ENCODE results near the gene CLN3.
A peak's percentile ranks its signal among the peaks of the same experiment; 100 is the strongest.
"Not testable (repeated sequence)": the region's sequence is repeated elsewhere in the genome, so short reads cannot be mapped to it uniquely, and the experiment has no call there.

The CLN3 gene

GRCh38 chr16:28491970-28492474 is at the start of gene CLN3:
Gene CLN3, minus strand, starts transcription at chr16:28492074. Its CDS starts 315 bp downstream, at chr16:28491759.
- peak; percentile 83 for DNase-seq

DNA sequence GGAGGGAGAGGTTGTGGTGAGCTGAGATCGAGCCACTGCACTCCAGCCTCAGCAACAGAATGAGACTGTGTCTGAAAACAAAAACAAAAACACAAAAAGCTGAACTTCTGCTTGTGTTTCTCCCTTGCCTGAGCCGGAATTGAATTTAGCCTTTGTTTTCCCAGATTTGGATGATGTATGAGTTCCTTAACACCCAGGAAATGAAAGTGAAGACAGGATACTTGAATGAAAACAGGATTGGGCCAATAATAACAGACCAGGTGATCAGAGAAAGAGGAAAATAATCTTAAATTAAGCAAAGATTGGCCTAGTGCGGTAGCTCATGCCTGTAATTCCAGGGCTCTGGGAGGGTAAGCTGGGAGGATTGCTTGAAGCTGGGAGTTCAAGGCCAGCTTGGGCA is 48.5 kb upstream of the CLN3 start:
- no peak for DNase-seq

GRCh38 chr16:28538733-28539596 is 47.1 kb upstream of the CLN3 start, which contains the start of gene NUPR1:
Gene NUPR1, minus strand, starts transcription at chr16:28538974. Its CDS starts 67 bp downstream, at chr16:28538907.
- DNase-seq = no peak

DNA sequence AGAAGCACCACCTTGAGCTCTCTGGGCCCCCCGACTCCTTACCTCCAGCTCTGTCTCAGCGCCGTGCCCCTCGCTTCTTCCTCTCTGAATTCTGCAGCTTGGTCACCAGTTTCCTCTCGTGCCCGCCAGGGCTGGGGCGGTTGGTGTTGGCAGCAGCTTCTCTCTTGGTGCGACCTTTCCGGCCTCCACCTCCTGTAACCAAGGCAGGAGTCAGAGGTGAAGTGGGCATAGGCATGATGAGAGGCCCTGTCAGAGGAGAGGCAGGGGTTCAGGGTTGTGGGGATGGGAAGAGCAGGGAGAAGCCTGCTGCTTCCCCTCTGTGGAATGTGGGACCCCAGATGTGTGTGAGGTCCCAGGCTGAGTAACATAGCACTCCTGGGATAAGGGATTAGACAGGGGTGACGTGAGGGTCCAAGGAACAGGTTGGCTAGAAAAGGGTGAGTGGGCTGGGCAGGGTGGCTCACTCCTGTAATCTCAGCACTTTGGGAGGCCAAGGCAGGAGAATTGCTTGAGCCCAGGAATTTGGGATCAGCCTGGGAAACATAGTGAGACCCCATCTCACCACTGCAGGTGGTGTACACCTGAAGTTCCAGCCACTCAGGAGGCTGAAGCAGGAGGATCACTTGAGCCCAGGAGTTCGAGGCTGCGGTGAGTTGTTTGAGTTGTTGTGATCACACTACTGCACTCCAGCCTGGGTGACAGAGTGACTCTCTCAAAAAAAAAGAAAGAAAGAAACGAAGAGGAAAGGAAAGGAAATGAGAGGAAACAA is 46.3 kb upstream of the CLN3 start:
- DNase-seq = no peak

- no peak for DNase-seq
Measured at GRCh38 chr16:28537076-28537475, 45.2 kb upstream of the CLN3 start.

DNA sequence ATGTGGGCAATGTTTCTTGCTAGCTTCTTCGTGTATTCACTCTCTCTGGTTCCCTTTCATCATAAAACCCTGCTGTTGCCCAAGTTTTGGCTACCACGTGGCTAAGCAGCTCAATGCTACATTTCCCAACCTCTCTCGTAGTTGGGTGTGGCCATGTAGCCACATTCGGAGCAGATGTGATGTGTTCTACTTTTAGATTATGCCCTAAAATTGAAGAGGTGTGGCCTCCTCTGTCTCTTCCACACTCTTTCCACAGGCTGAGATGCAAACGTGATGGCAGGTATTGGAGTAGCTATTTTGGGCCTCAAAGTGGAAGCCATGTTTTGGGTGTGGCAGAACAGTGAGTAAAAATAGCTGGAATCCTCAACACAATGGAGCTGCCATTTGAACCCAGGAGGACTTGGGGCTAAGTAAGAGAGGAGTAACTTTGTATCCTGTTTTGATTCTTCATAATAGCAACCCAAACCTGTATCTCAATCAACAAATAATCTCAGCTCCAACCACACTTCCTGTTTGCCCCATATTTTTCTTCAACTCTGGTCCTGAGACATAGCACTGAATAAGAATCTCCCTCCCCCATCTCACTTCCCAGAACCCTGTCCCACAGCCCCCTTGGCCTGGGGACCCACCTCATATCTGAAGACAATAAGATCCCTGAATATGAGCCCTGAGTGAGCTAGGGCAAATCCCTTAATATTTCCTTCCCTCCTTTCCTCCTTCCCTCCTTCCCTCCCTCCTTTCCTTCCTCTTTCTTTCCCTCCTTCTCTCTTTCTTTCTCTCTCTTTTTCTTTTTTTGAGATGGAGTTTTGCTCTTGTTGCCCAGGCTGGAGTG is 42.9 kb upstream of the CLN3 start:
- DNase-seq = no peak

- no peak for DNase-seq
Measured at GRCh38 chr16:28532940-28533647, 41.2 kb upstream of the CLN3 start.

- no peak for DNase-seq
Measured at GRCh38 chr16:28531777-28532744, 40.2 kb upstream of the CLN3 start.

DNA sequence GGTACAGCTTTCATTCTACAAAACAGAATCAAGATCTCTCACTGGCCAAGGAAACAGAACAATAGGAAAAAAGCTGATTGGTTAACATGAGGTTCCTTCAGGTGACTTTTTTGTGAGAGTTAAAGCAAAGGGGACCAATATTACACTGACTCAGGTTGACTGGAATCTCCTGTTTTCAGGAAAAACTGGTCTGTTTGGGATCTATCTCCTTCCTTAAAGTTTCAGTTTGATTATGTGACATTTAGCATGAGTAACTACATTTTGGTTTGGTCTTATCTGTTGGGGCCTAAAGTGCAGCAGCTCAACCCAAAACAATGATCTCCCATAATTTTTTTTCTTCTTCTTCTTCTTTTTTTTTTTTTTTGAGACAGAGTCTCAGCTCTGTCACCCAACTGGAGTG is 37.2 kb upstream of the CLN3 start:
- DNase-seq = no peak

DNA sequence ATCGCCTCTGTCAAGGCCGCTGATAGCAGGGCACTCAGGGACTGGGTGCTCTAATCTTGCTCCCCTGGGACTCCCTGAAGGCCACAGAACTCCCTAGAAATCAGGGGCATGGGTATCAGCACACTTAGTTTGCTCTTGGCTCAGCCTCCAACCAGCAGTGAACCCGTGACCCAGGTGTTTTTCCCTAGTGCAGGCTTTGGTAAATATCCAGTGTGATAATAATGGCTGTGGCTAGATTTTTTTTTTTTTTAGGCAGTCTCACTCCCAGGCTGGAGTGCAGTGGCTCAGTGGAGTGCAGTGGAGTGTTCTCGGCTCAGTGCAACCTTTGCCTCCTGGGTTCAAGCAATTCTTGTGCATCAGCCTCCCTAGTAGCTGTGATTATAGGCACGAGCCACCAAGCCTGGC is 36.6 kb upstream of the CLN3 start:
- no peak for DNase-seq

DNA sequence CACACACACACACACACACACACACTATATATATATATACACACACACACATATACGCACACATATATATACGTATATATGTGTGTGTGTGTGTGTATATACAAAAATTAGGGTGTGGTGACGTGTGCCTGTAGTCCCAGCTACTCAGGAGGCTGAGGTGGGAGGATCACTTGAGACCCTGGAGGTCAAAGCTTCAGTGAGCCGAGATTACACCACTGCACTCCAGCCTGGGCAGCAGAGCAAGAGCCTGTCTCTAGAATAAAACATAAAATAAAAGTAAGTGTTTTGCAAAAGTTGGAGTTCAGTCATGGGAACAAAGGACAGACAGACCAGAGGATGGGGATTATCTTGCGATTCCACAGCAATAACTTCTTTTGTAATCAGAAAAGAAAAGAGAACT is 36.1 kb upstream of the CLN3 start:
- no peak for DNase-seq

GRCh38 chr16:28527100-28527785 is 35.4 kb upstream of the CLN3 start:
- not testable (repeated sequence) for DNase-seq

GRCh38 chr16:28526201-28527099 is 34.6 kb upstream of the CLN3 start:
- no peak for DNase-seq

DNA sequence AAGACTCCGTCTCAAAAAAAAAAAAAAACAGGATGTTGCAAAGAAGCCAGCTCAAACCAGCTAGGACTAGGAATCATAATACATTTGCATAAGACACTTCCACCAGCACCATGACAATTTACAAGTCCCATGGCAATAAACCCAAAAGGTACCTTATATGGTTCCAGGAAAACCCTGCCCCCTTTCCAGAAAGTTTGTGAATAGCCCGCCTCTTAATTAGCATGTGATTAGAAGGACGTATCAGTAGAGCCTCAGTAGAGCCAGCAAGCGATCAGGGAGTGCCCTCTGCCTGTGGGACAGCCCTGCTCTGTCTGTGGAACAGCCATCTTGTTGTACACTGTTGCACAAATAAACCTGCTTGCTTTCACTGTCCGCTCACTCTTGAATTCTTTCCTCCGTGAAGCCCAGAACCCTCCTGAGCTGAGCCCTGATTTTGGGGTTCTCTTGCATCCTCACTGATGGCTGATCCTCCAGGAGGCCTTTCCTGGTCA is 32.9 kb upstream of the CLN3 start:
- no peak for DNase-seq

GRCh38 chr16:28522792-28523191 is 30.9 kb upstream of the CLN3 start:
- DNase-seq = no peak

GRCh38 chr16:28521436-28521835 is 29.6 kb upstream of the CLN3 start:
- no peak for DNase-seq

DNA sequence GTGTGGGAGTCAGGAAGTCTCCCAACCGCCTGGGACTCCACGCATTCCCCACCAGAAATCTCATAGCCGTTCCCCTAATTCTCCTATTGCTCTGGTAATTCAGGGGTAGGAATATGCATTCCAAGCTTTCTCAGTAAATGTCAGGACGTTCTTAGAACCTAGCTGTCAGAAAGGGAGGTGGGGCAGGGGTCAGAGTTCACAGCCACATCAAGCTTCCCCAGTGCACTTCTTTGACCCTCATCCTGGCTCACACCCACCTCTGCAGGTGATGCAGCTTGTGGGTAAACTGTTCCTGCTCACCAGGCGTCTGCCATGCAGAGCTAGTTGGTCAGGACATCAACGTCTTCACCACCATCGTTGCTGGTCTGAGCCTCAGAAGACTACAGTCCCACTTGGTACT is 28.8 kb upstream of the CLN3 start:
- no peak for DNase-seq

DNA sequence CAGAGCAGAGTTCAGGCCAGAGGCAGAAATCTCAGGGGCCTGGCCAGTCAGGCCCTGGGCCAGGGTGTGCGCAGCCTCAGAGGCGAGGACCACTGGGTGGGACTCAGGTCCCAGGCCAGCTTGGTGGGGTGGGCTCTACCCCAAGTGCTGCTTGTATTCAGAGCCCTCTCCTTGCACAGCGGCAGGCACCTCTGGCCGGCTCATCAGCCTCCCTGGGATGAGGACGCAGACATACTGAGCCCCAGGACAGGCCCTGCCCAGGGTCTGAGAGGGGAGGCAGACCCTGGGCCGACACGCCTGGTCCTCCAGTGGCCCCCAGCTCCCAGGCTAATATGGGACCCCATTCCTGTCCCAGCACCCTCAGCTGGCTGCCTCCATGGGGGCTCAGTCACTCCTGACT is 22.4 kb upstream of the CLN3 start:
- no peak for DNase-seq
